Ascending aorta (tissue), 2 donors: ENCODE results near the gene CDRT4. TPM values are rescaled to one million over a fixed set of nuclear protein-coding genes. Genes with fewer than 3 reads are reported as not detected.
A peak's percentile ranks its signal among the peaks of the same experiment; 100 is the strongest.

Experiments used
- DNase-seq, 2 donors: peaks; one replicate each; pipeline ENCODE4 v3.0.0-alpha.2; 2019; ENCODE audit warnings: low spot score in 2 of 2
- H3K27ac ChIP-seq, 2 donors: fragments of 200-600 bp; sonication (generic); one replicate each; pipeline ENCODE4 v1.5.1; 2016 to 2017; ENCODE audit warnings: mild to moderate bottlenecking in 1 of 2
- H3K27me3 ChIP-seq: fragments of 200-600 bp; sonication (generic); one replicate; pipeline ENCODE4 v1.5.1; 2017
- H3K36me3 ChIP-seq, 2 donors: fragments of 200-600 bp; sonication (generic); one replicate each; pipeline ENCODE4 v1.5.1; 2016
- H3K4me1 ChIP-seq, 2 donors: fragments of 200-600 bp; sonication (generic); one replicate each; pipeline ENCODE4 v1.5.1; 2016 to 2017; ENCODE audit warnings: mild to moderate bottlenecking in 1 of 2
- H3K4me3 ChIP-seq, 2 donors: fragments of 200-600 bp; sonication (generic); one replicate each; pipeline ENCODE4 v1.5.1; 2016 to 2017; ENCODE audit warnings: mild to moderate bottlenecking in 1 of 2
- H3K9me3 ChIP-seq, 2 donors: fragments of 200-600 bp; sonication (generic); one replicate each; pipeline ENCODE4 v1.5.1; 2016
- intact Hi-C: fragments of 100-400 bp; cut with DNase I; formaldehyde crosslinking; loops from one replicate; pipeline ENCODE4 v1.15.1; 2023
- total RNA-seq: library from RNA; depleted of rRNA; stranded (reverse); fragments of >200 nt; gene quantifications from one replicate; pipeline ENCODE4 v1.1.0, GENCODE V29; 2016
- TF ChIP-seq, protein P1 (sequence below), 3 experiments: fragments of 200-600 bp in 2 of 3; fragments of 450-650 bp in 1 of 3; sonication (generic) in 2 of 3; IDR thresholded peaks; one replicate each; pipeline ENCODE4 v1.5.1; 2016 to 2019; ENCODE audit warnings: antibody characterized with exemption in 3 of 3, mild to moderate bottlenecking in 1 of 3, moderate library complexity in 1 of 3

The CDRT4 gene
- total RNA-seq, 1 donor from 2014 or later = 3.7 TPM

DNA sequence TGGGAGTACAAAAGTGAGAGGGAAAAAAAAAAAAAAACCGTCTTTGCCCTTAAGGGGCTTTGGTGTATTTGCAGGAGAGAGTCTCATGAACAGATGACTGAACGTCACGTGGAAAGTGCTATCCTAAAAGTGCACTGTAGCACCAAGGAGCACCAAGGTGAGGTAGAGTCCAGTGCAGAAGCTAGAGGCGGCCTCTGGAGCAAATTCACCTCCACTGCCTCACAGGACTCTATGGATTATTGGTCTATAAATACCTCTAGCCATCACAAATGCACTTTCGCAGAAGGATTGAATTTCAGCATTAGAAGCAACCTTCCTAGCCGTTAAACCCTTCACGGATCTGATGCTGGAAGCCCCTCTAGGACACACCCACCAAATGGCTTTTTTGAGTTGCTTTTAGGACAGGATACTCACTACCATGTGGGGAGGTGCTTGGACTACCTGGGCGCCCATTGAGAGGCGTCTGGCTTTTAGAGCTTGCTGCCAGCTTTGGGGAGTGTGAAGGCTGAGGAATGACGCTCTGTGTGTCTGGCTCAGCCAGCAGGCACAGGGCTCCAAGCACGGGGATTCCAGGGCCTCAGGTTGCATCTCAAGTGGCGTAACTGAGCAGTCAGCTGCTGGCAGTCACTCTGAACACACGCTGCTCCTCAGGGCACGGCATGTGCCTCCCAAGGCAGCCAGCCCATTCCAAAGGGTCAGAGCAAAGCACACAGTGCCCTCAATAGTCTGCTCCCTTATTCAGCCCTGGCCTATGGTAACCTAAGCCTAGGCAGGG, 52.7 kb downstream of the CDRT4 start:
- Histone ChIP-seq H3K9me3 (no peaks in the 10 kb centered on the region), H3K27me3 (no peaks in the 10 kb centered on the region), H3K4me1 (peaks cover 0 to 5% of the 10 kb centered on the region in 2 donors), H3K27ac (no peak overlapping the region), H3K4me3 (no peak overlapping the region), H3K36me3 (no peaks in the 10 kb centered on the region)
- DNase-seq = no peak
- intact Hi-C loops = no loop called here
- TF ChIP-seq, protein P1, sequence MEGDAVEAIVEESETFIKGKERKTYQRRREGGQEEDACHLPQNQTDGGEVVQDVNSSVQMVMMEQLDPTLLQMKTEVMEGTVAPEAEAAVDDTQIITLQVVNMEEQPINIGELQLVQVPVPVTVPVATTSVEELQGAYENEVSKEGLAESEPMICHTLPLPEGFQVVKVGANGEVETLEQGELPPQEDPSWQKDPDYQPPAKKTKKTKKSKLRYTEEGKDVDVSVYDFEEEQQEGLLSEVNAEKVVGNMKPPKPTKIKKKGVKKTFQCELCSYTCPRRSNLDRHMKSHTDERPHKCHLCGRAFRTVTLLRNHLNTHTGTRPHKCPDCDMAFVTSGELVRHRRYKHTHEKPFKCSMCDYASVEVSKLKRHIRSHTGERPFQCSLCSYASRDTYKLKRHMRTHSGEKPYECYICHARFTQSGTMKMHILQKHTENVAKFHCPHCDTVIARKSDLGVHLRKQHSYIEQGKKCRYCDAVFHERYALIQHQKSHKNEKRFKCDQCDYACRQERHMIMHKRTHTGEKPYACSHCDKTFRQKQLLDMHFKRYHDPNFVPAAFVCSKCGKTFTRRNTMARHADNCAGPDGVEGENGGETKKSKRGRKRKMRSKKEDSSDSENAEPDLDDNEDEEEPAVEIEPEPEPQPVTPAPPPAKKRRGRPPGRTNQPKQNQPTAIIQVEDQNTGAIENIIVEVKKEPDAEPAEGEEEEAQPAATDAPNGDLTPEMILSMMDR (IDR thresholded peaks at IDR 0.05) = no peak

GRCh38 chr17:15413101-15413771, 54.2 kb downstream of the CDRT4 start:
- Histone ChIP-seq H3K4me1 (peaks cover 0 to 10% of the 10 kb centered on the region in 2 donors), H3K27ac (no peak overlapping the region), H3K4me3 (no peak overlapping the region), H3K27me3 (no peaks in the 10 kb centered on the region), H3K9me3 (no peaks in the 10 kb centered on the region), H3K36me3 (no peaks in the 10 kb centered on the region)
- TF ChIP-seq, protein P1 (IDR thresholded peaks at IDR 0.05) = no peak
- intact Hi-C loops = no loop called here
- no peak for DNase-seq

- Histone ChIP-seq H3K9me3 (no peaks in the 10 kb centered on the region), H3K4me3 (no peak overlapping the region), H3K36me3 (no peaks in the 10 kb centered on the region), H3K4me1 (peaks cover 0 to 10% of the 10 kb centered on the region in 2 donors), H3K27me3 (no peaks in the 10 kb centered on the region), H3K27ac (peak overlapping the region; percentile 32 to 52)
- intact Hi-C loops = no loop called here
- no peak for DNase-seq
- TF ChIP-seq, protein P1 (IDR thresholded peaks at IDR 0.05) = no peak
Observed at GRCh38 chr17:15412606-15413005, 54.8 kb downstream of the CDRT4 start.

DNA sequence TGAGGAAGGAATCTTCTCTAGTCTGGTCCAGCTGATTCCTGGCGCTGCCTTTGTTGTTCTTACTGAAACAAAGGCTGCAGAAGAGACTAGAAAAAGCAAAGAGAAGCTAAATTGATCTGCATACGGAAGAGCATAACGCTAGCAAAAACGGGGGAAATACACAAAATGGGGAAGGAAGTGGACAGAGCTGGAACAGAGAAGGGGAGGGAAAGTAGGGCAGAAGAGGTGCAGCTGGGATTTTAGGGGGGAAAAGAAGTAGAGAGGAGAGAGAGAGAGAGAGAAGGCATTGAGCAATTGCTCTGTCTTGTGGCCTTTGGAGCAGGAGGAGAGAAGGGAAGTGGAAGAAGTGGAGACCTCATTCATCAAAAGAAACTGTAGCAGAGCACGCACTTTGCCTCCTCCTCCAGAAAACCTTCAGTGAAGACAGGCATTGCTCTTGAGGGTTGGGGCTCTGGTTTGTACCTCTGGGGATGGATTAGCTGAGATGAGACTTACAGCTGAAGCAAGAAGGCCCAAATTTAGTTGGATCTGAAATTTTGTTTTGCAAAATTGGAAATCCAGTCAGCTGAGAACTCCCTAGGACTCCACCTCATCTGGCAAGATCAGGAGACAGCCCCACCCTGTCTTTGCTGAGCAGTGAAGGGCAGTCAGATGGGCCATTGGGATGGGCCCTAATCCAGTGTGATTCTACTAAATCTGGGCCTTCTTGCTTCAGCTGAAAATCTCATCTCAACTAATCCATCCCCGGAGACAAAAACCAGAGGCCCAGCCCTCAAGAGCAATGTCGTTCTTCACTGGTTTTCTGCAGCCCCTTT, 55.8 kb downstream of the CDRT4 start:
- no peaks in the 10 kb centered on the region for H3K9me3 ChIP-seq
- peaks cover 0 to 10% of the 10 kb centered on the region in 2 donors for H3K4me1 ChIP-seq
- intact Hi-C loops = loop anchor here (2.0 kb wide), 1 partner anchor 45 kb away; no protein-coding TSS in a partner anchor
- H3K4me3 ChIP-seq = no peak overlapping the region
- no peaks in the 10 kb centered on the region for H3K36me3 ChIP-seq
- no peak for DNase-seq
- TF ChIP-seq, protein P1 (IDR thresholded peaks at IDR 0.05) = no peak
- peak overlapping the region; percentile 32 to 52 for H3K27ac ChIP-seq
- no peaks in the 10 kb centered on the region for H3K27me3 ChIP-seq

DNA sequence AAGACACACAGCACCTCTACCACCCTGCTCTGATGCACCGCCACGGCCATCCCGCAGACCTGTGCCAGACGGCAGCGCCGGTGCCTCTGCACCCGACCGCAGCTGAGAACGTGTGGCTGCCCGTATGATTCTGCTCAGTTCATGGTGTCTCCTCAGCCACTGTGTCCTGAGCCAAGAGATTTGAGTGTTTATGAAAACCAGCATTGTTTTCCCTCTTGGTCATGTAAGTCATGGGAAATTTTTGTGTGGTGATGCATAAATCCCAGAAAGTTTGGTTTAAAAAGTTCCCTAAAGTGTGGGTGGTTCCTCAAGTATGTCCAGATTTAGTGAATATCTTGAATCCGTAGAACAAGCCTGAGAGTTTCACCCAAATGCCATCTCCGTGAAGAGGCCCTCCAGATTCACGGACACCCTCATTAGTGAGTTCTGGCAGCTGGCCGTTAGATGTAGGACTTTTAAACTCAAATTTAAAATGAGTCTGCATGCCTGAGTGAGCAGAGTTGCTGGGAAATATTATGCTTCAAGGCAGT, 57.6 kb downstream of the CDRT4 start:
- H3K27me3 ChIP-seq = no peaks in the 10 kb centered on the region
- intact Hi-C loops = loop anchor here (1.0 to 2.0 kb wide), 2 partner anchors 47 to 146 kb away; no protein-coding TSS in a partner anchor
- H3K4me3 ChIP-seq = peak overlapping the region; percentile 35 to 57
- TF ChIP-seq, protein P1 (IDR thresholded peaks at IDR 0.05) = no peak
- H3K36me3 ChIP-seq = no peaks in the 10 kb centered on the region
- H3K4me1 ChIP-seq = peaks cover 0 to 10% of the 10 kb centered on the region in 2 donors
- H3K9me3 ChIP-seq = no peaks in the 10 kb centered on the region
- H3K27ac ChIP-seq = peak overlapping the region; percentile 71 to 72
- peak; percentile 15 to 81 for DNase-seq
